ENCODE data around the gene TMEM131L.

Gene TMEM131L

DNA sequence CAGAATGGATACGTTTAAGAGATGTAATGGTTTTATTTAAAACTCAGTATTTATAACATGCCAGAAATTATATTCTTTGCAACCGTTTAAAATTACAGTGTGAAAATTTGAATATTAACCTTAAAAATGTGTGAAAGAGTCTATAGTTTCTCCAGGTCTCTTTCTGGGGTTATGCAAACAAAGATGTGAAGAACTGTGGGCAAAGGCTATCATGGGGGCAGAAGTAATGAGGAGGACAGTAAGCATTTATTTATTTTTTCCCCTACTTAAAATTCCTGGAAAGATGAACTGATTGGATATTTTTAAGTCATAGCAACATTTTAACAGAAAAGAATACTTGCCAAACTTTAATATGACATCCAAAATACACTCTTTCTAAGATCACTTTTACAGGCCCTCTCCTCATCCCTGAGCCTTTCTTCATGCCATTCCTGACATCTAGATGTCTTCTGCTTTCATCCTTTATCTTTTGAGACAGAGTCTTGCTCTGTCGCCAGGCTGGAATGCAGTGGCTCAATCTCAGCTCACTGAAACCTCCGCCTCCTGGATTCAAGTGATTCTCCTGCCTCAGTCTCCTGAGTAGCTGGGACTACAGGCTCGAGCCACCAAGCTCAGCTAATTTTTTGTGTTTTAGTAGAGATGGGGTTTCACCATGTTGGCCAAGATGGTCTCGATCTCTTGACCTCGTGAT lies 46.1 kb downstream of the TMEM131L start:
- DNase-seq: no peak
- Histone ChIP-seq H3K4me3 (ENCODE audit: low read length) (no peak overlapping the region), H3K4me2 (ENCODE audit: low read depth, low read length) (no peak overlapping the region), H3K9me2 (replicated peaks; ENCODE audit: insufficient read depth, low read length) (no peaks in the 10 kb centered on the region), H3K4me1 (ENCODE audit: low read length) (no peaks in the 10 kb centered on the region), H3K79me2 (ENCODE audit: low read length) (no peaks in the 10 kb centered on the region), H3F3A (ENCODE audit: insufficient read depth, low read length) (no peaks in the 10 kb centered on the region), H3K36me3 (replicated peaks; ENCODE audit: insufficient read depth, low read length) (no peaks in the 10 kb centered on the region), H4K20me1 (ENCODE audit: insufficient read depth, low read length) (no peaks in the 10 kb centered on the region), H3K27me3 (replicated peaks; ENCODE audit: insufficient read depth, low read length) (no peaks in the 10 kb centered on the region), H3K9me3 (replicated peaks; ENCODE audit: insufficient read depth, low read length) (no peaks in the 10 kb centered on the region), H2AFZ (ENCODE audit: low read length) (no peak overlapping the region), H3K9ac (ENCODE audit: low read length) (no peak overlapping the region), H3K27ac (ENCODE audit: low read length) (no peak overlapping the region)
- no peak for TF ChIP-seq EZH2 (optimal IDR thresholded peaks at IDR 0.05; ENCODE audit: low read depth, low read length)
- TF ChIP-seq, protein P1, sequence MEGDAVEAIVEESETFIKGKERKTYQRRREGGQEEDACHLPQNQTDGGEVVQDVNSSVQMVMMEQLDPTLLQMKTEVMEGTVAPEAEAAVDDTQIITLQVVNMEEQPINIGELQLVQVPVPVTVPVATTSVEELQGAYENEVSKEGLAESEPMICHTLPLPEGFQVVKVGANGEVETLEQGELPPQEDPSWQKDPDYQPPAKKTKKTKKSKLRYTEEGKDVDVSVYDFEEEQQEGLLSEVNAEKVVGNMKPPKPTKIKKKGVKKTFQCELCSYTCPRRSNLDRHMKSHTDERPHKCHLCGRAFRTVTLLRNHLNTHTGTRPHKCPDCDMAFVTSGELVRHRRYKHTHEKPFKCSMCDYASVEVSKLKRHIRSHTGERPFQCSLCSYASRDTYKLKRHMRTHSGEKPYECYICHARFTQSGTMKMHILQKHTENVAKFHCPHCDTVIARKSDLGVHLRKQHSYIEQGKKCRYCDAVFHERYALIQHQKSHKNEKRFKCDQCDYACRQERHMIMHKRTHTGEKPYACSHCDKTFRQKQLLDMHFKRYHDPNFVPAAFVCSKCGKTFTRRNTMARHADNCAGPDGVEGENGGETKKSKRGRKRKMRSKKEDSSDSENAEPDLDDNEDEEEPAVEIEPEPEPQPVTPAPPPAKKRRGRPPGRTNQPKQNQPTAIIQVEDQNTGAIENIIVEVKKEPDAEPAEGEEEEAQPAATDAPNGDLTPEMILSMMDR (IDR thresholded peaks at IDR 0.05; ENCODE audit: low read length): no peak
- TF ChIP-seq EZH2phosphoT487 (IDR thresholded peaks at IDR 0.05; ENCODE audit: low read length): no peak

DNA sequence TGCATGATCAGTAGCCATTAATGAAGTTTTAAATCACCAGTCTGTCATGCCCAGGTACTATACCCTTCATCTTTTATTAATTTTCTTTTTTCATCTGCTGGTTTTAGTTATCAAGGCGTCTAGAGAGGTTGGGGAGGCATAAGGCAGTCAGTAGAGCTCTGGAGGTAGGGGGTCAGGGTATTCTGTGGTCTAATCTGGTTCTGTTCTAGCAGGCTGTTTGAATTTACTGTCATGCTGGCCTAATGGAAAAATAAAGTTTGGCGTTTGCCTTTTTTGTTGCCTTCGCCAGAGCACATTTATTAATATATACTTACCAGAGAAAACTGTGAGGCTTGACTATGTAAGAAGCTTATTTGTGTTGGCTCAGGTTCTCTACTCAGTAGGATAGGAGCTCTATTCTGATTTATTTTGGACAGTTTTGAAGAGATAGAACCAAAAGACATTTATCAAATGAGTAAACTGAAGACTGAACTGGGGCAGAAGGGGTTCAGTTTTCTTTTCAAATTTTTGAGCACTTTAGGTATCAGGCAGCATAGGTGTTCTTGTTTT lies 46.9 kb downstream of the TMEM131L start:
- H3K4me2 ChIP-seq (ENCODE audit: low read depth, low read length): no peak overlapping the region
- no peaks in the 10 kb centered on the region for H3F3A ChIP-seq (ENCODE audit: insufficient read depth, low read length)
- DNase-seq: no peak
- no peaks in the 10 kb centered on the region for H3K9me2 ChIP-seq (replicated peaks; ENCODE audit: insufficient read depth, low read length)
- no peaks in the 10 kb centered on the region for H3K27me3 ChIP-seq (replicated peaks; ENCODE audit: insufficient read depth, low read length)
- TF ChIP-seq, protein P1 (IDR thresholded peaks at IDR 0.05; ENCODE audit: low read length): no peak
- TF ChIP-seq EZH2phosphoT487 (IDR thresholded peaks at IDR 0.05; ENCODE audit: low read length) (no peak), EZH2 (optimal IDR thresholded peaks at IDR 0.05; ENCODE audit: low read depth, low read length) (no peak)
- no peak overlapping the region for H3K4me3 ChIP-seq (ENCODE audit: low read length)
- H3K4me1 ChIP-seq (ENCODE audit: low read length): no peaks in the 10 kb centered on the region
- H4K20me1 ChIP-seq (ENCODE audit: insufficient read depth, low read length): no peaks in the 10 kb centered on the region
- no peaks in the 10 kb centered on the region for H3K36me3 ChIP-seq (replicated peaks; ENCODE audit: insufficient read depth, low read length)
- no peak overlapping the region for H3K27ac ChIP-seq (ENCODE audit: low read length)
- H3K9ac ChIP-seq (ENCODE audit: low read length): no peak overlapping the region
- no peak overlapping the region for H2AFZ ChIP-seq (ENCODE audit: low read length)
- no peaks in the 10 kb centered on the region for H3K79me2 ChIP-seq (ENCODE audit: low read length)
- no peaks in the 10 kb centered on the region for H3K9me3 ChIP-seq (replicated peaks; ENCODE audit: insufficient read depth, low read length)

DNA sequence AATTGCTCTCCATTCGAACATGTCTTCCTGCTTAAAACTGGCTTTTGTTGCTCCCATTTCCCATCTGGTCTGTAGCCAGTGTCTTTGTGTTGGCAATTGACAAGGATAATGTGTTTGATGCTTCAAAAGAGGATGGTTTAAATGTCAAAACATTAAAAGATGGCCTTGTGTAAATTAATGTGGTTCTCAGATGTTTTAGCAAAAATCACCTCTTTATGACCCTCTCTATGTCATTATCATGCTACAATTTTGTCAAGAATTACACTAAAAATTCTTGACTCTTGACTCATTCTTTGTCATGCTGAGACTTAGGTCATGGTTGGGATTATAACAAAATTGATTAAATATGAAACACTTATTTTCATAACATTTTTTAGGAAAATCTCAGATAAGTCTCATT lies 47.4 kb downstream of the TMEM131L start:
- H3K4me2 ChIP-seq (ENCODE audit: low read depth, low read length): no peak overlapping the region
- H3K36me3 ChIP-seq (replicated peaks; ENCODE audit: insufficient read depth, low read length): no peaks in the 10 kb centered on the region
- H3K27ac ChIP-seq (ENCODE audit: low read length): no peak overlapping the region
- no peak overlapping the region for H3K4me3 ChIP-seq (ENCODE audit: low read length)
- no peaks in the 10 kb centered on the region for H4K20me1 ChIP-seq (ENCODE audit: insufficient read depth, low read length)
- no peaks in the 10 kb centered on the region for H3K27me3 ChIP-seq (replicated peaks; ENCODE audit: insufficient read depth, low read length)
- no peaks in the 10 kb centered on the region for H3F3A ChIP-seq (ENCODE audit: insufficient read depth, low read length)
- no peak overlapping the region for H3K9ac ChIP-seq (ENCODE audit: low read length)
- no peaks in the 10 kb centered on the region for H3K9me2 ChIP-seq (replicated peaks; ENCODE audit: insufficient read depth, low read length)
- no peak for DNase-seq
- no peak for TF ChIP-seq EZH2phosphoT487 (IDR thresholded peaks at IDR 0.05; ENCODE audit: low read length)
- no peaks in the 10 kb centered on the region for H3K79me2 ChIP-seq (ENCODE audit: low read length)
- no peaks in the 10 kb centered on the region for H3K9me3 ChIP-seq (replicated peaks; ENCODE audit: insufficient read depth, low read length)
- no peak overlapping the region for H2AFZ ChIP-seq (ENCODE audit: low read length)
- no peaks in the 10 kb centered on the region for H3K4me1 ChIP-seq (ENCODE audit: low read length)

DNA sequence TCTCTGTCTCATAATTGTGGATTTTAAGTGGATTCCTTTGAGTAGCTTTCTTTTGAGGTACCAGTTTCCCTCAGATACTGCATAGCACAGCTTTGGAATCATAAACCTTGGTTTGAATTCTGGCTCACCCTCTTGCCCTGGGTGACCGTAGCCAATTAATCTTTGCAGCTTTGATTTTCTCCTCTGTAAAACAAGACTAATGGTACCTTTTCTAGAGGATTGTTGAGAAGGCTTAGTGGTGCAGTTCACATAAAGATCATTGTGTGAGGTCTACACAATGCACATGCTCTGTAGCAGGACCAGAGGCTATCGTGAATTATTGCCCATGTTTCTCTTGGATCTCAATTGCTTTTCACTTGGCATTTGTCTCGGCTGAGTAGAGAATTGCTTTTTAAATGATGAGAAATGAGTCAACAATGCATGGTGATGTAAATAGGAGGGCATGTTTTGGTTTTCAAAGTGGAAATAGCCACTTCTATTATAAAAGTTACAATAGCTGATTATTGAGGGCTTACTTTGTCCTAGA lies 47.9 kb downstream of the TMEM131L start:
- no peak overlapping the region for H3K9ac ChIP-seq (ENCODE audit: low read length)
- H3K27me3 ChIP-seq (replicated peaks; ENCODE audit: insufficient read depth, low read length): no peaks in the 10 kb centered on the region
- H3K4me2 ChIP-seq (ENCODE audit: low read depth, low read length): no peak overlapping the region
- H2AFZ ChIP-seq (ENCODE audit: low read length): no peak overlapping the region
- no peak overlapping the region for H3K27ac ChIP-seq (ENCODE audit: low read length)
- DNase-seq: no peak
- H3K4me1 ChIP-seq (ENCODE audit: low read length): no peaks in the 10 kb centered on the region
- TF ChIP-seq, protein P1 (IDR thresholded peaks at IDR 0.05; ENCODE audit: low read length): no peak
- TF ChIP-seq EZH2 (optimal IDR thresholded peaks at IDR 0.05; ENCODE audit: low read depth, low read length) (no peak), EZH2phosphoT487 (IDR thresholded peaks at IDR 0.05; ENCODE audit: low read length) (no peak)
- H3K79me2 ChIP-seq (ENCODE audit: low read length): no peaks in the 10 kb centered on the region
- no peaks in the 10 kb centered on the region for H3K9me2 ChIP-seq (replicated peaks; ENCODE audit: insufficient read depth, low read length)
- no peaks in the 10 kb centered on the region for H4K20me1 ChIP-seq (ENCODE audit: insufficient read depth, low read length)
- H3F3A ChIP-seq (ENCODE audit: insufficient read depth, low read length): no peaks in the 10 kb centered on the region
- H3K9me3 ChIP-seq (replicated peaks; ENCODE audit: insufficient read depth, low read length): no peaks in the 10 kb centered on the region
- no peak overlapping the region for H3K4me3 ChIP-seq (ENCODE audit: low read length)
- H3K36me3 ChIP-seq (replicated peaks; ENCODE audit: insufficient read depth, low read length): no peaks in the 10 kb centered on the region
